ENCODE data around the gene BBS7.

The BBS7 gene

DNA sequence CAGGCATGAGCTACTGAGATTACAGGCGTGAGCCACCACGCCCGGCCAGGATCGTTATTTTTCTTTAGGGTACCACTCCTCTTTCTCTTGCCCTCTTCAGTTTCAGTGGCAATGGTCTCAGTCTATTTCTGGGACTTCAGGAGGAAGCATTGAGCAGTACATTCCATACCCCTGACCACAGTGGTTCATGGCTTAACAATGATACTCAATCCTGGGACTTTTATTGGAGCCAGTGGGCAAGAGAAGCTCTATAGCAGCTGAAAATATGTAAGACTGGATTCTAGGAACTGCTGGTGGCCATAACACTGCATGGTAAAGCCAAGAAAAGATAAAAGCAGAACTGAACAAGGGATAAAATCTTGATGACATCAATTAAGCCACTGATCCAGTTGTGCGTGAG, 40.8 kb downstream of the BBS7 start:
- no peak for DNase-seq (ENCODE audit: low read depth, low spot score)

GRCh38 chr4:121827853-121828252, 42.4 kb downstream of the BBS7 start:
- DNase-seq (ENCODE audit: low read depth, low spot score), result no peak

DNA sequence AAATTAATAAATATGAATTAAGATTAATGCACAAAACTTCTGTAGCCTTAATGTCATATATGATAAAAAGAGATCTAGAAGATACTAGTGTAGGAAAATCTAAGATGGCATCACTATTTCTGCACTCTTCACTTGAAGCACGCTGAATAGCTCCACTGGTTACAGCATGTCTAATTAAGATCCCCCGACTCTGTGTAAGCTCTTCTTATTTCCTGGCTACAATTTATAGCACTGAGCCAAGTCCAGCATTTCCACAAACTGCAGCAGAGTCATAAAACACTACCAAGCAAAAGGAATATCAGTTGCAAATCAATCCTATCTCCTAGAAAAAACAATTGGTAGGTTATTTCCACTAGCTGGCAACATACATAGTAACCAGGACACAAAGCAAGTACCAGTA, 45.3 kb downstream of the BBS7 start:
- no peak for DNase-seq (ENCODE audit: low read depth, low spot score)

GRCh38 chr4:121824171-121824527, 46.1 kb downstream of the BBS7 start:
- no peak for DNase-seq (ENCODE audit: low read depth, low spot score)

DNA sequence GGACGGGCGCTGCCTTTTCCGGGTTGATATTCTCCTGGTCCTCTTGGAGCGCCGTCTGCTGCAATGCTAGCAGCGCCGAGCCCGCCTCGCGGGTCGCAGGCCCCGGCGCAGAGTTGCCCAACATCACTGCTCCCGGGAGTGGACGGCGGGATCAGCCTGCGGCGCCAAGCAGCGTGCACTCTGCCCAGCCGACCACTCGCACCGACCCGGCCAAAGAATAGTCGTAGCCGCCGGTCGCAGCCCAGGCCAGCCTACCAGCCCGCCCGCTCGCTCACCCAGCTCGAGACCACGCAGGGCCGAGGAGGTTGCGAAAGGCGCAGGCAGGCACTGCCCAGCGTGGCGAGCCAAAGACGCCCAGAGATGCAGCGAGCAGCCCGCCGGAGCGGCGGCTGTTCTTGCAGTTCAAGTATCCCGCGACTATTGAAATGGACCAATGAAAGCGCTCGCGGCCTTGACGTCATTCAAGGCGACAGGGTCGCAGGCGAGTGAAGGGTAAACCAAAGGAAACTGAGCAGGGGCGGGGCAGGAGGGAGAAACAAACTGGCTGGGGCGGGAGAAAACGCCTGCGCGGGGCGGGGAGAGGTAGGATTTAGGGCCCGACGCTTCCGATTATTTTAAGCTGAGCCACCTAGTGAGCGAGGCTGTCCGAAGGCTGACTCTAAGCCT, 46.6 kb downstream of the BBS7 start, which contains the start of gene CCNA2:
Gene CCNA2, minus strand, starts transcription at position 379 of the 666 bp plus-strand sequence. Its CDS starts 255 bp downstream, at position 124.
- peak; percentile 93 for DNase-seq (ENCODE audit: low read depth, low spot score)

GRCh38 chr4:121822796-121823504, 47.3 kb downstream of the BBS7 start:
- no peak for DNase-seq (ENCODE audit: low read depth, low spot score)

- no peak for DNase-seq (ENCODE audit: low read depth, low spot score)
These were observed 48.2 kb downstream of the BBS7 start for GRCh38 chr4:121822047-121822446.

DNA sequence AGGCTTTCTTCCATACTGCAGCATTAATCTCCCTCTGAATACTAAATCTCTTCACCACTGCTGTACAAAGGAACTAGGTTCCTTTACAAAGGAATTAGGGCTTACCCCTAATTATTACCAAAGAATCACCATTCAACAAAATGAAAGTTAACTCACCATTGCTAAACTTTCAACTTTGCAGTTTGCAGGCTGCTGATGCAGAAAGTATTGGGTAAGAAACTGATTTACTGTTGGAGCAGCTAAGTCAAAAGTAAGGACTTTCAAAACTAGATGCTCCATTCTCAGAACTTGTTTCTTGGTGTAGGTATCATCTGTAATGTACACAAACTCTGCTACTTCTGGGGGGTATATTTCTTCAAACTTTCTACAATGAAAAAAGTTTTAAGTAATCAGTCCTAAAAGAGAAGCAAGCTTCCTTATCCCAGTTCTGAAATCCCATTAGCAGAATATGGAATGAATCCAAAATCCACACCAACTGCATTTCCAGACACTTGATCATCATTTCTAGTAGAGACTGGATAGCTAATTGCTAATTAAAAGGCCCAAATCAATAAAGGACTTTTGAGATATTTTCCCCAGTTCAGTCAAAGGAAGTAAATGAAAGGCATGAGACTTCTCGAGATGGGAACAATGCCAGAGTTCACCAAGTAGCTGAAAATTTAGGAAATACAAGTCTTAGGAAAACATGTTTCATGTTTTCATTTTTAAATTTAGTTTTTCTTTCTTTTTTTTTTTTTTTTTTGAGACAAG, 50.9 kb downstream of the BBS7 start:
- DNase-seq (ENCODE audit: low read depth, low spot score), result no peak

DNA sequence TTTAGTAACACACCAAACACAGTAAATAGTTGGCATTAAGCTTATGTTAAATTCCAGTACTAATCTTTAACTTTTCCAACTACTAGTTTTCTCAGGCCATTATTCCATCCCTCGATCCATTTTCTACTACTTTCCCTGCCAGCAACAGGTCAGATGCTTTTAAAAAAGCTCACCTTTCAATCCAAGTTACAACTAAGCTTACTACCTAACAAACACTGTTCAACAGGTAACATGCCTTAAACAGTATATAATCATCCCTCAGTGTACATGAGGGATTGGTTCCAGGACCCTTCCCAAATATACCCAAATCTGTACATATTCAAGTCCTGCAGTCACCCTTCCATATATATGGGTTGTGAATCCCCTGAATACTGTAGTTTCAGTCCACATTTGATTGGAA, 52.1 kb downstream of the BBS7 start:
- no peak for DNase-seq (ENCODE audit: low read depth, low spot score)

GRCh38 chr4:121817701-121818100, 52.6 kb downstream of the BBS7 start:
- no peak for DNase-seq (ENCODE audit: low read depth, low spot score)

- DNase-seq (ENCODE audit: low read depth, low spot score), result no peak
These were observed 53.3 kb downstream of the BBS7 start for GRCh38 chr4:121817006-121817405.

GRCh38 chr4:121814756-121815155, 55.5 kb downstream of the BBS7 start:
- no peak for DNase-seq (ENCODE audit: low read depth, low spot score)

DNA sequence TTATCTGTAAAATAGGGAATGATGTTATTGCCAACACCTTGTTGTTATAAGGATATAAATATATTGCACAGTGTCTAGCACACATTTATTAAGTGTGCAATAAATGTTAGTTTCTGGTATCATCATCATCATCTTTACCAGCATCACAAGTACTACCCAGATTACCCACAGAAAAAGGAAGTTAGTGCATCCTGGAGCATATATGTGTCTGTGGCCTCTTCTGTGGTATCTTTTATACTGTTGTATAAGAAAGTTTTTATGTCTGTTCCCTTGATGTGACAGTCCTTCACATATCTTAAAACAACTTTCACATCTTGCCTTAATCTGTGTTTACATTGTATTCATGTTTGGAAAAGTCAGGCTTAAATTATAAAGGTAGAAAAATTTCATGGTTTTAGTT, 59.2 kb downstream of the BBS7 start:
- no peak for DNase-seq (ENCODE audit: low read depth, low spot score)

- no peak for DNase-seq (ENCODE audit: low read depth, low spot score)
These were observed 63.9 kb downstream of the BBS7 start for GRCh38 chr4:121806411-121806810.

- DNase-seq (ENCODE audit: low read depth, low spot score), result no peak
These were observed 68.6 kb downstream of the BBS7 start for GRCh38 chr4:121801715-121802075.

DNA sequence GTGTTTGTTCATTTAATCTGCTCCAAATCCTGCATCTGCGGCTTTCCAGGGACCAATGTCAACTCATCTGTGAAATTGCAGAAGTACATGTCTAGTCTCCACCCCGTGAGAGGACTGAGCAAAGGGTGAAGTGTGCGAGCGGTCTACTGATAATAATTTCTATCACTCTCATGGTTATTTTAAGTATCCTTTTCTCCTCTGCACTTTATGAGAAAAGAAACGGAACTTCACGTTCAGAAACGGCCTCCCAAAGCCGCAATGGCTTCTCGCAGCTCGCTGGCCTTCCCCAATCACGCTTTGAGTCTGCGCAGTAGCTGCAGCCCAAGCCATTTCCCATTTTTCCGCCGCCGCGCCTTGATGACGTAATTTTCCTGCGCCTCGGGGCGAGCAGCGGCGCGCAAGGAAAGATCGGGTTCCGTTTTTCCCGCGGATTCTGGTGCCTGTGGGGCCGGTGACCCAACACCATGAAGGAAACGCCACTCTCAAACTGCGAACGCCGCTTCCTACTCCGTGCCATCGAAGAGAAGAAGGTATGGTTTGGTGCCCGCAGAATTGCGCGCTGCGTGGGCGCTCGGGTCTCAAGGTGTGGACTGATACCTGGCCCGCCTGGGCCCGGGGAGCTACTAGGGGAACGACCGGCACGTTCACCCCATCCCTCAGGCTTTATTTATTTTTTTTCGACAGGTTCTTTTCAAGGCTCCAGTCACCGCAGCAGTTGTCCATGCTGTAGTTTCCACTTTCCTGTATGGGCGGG, 69.1 kb downstream of the BBS7 start, which contains the start of gene EXOSC9:
Gene EXOSC9, plus strand, starts transcription at position 363 of the 754 bp plus-strand sequence. Its CDS starts 102 bp downstream, at position 465.
- peak; percentile 50 for DNase-seq (ENCODE audit: low read depth, low spot score)

- no peak for DNase-seq (ENCODE audit: low read depth, low spot score)
These were observed 69.7 kb downstream of the BBS7 start for GRCh38 chr4:121800638-121800960.

- no peak for DNase-seq (ENCODE audit: low read depth, low spot score)
These were observed 70.3 kb downstream of the BBS7 start for GRCh38 chr4:121799867-121800501.

DNA sequence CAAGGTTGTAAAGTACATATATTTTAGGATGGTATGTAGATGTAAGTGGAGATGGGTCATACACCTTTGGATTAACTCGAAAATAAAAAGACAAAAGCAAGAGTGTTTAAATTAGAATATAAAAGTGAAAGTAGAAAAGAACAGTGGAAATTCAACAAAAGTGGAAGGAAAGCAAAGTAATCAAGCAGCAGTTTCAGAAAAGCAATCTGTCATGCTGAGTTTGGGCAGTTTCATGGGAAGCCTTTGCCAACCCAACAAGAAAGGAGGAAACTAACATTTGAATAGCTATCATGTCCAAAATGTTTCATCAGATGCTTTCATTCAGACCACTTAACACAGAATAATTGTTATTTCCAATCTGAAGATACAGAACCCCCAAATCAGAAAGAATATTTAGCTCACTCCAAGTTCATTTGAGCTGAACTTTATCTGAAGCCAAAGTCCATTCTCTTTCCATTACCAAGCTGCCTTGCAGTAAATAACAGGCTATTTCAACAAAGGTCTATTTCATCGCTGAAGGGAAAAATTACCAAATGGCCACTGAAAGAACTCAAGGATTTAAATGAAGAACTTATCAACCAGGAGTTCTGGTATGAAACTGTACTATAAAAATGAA, 71.0 kb downstream of the BBS7 start:
- no peak for DNase-seq (ENCODE audit: low read depth, low spot score)

GRCh38 chr4:121796283-121796682, 74.0 kb downstream of the BBS7 start:
- DNase-seq (ENCODE audit: low read depth, low spot score), result peak; percentile 60

Measured in iPS DF 19.7 (cell line).